H1 (cell line): ENCODE measurements around the gene PPME1. TPM values are rescaled to one million over a fixed set of nuclear protein-coding genes. Genes with fewer than 3 reads are reported as not detected.

ENCODE experiments used
- CTCF ChIA-PET: fragments of 300-600 bp; sonication (Branson Sonifier 250); formaldehyde crosslinking; loops from one replicate; lab custom pipeline; 2021; ENCODE audit not compliant: partially characterized antibody; lab: Charles Lee
- POLR2A ChIA-PET: fragments of 300-600 bp; sonication (Branson Sonifier 250); formaldehyde crosslinking; loops from one replicate; lab custom pipeline; 2021; ENCODE audit warnings: inconsistent platforms; ENCODE audit not compliant: partially characterized antibody; lab: Charles Lee
- DNase-seq, 2 experiments: peaks; one replicate each; pipeline versions ENCODE4 v3.0.0 to v3.0.0-alpha.2; 2010 to 2022; ENCODE audit warnings: low spot score in 2 of 2, low read depth in 1 of 2, mixed read lengths in 1 of 2
- FAIRE-seq: peaks from 2 replicates; lab custom pipeline; 2011; peaks lifted over from hg19 to GRCh38; lab: Jason Lieb, UNC
- H2AFZ ChIP-seq: 2 replicates; pipeline ENCODE4 v1.8.1; 2012; ENCODE audit warnings: low read length, inconsistent platforms
- H2AK5ac ChIP-seq: 2 replicates; pipeline ENCODE4 v1.6.1; 2013; ENCODE audit warnings: low read depth, low read length
- H2BK120ac ChIP-seq: replicated peaks from 2 replicates; pipeline ENCODE3; 2013; ENCODE audit warnings: low read depth, low read length, inconsistent platforms
- H2BK12ac ChIP-seq: 2 replicates; pipeline ENCODE4 v1.6.1; 2013; ENCODE audit warnings: low read depth, low read length
- H2BK15ac ChIP-seq: 2 replicates; pipeline ENCODE4 v1.6.1; 2013; ENCODE audit warnings: low read length
- H2BK20ac ChIP-seq: 2 replicates; pipeline ENCODE4 v1.6.1; 2013; ENCODE audit warnings: low read length
- H2BK5ac ChIP-seq: 2 replicates; pipeline ENCODE4 v1.6.1; 2013; ENCODE audit warnings: low read depth, low read length
- H3K14ac ChIP-seq: 2 replicates; pipeline ENCODE4 v1.6.1; 2013; ENCODE audit warnings: inconsistent platforms; ENCODE audit not compliant: insufficient read length
- H3K18ac ChIP-seq: 2 replicates; pipeline ENCODE4 v1.6.1; 2013; ENCODE audit warnings: low read length; ENCODE audit errors: extremely low read depth
- H3K23ac ChIP-seq: 2 replicates; pipeline ENCODE4 v1.6.1; 2013; ENCODE audit warnings: inconsistent platforms; ENCODE audit not compliant: insufficient read length
- H3K23me2 ChIP-seq: 2 replicates; pipeline ENCODE4 v1.6.1; 2013; ENCODE audit warnings: low read depth, low read length
- H3K27ac ChIP-seq: 2 replicates; pipeline ENCODE4 v1.6.1; 2011; ENCODE audit warnings: low read depth, low read length, inconsistent platforms
- H3K27me3 ChIP-seq, 4 experiments: replicated peaks in 1 of 4; 1 replicate in 1 of 4; 2 replicates in 3 of 4; pipeline versions ENCODE4 v1.6.1 to v1.8.1; 2011 to 2013; ENCODE audit warnings: low read length in 3 of 4, mild to moderate bottlenecking in 3 of 4, inconsistent platforms in 2 of 4, mixed read lengths in 2 of 4, moderate library complexity in 1 of 4; ENCODE audit not compliant: control insufficient read depth in 3 of 4, insufficient read depth in 3 of 4; ENCODE audit errors: extremely low read depth in 1 of 4
- H3K36me3 ChIP-seq, 4 experiments: 2 replicates each; pipeline versions ENCODE4 v1.6.1 to v1.8.1; 2011 to 2013; ENCODE audit warnings: mild to moderate bottlenecking in 4 of 4, low read length in 3 of 4, moderate library complexity in 2 of 4, control low read depth in 1 of 4, inconsistent platforms in 1 of 4; ENCODE audit not compliant: insufficient read depth in 4 of 4, control insufficient read depth in 2 of 4
- H3K4ac ChIP-seq: replicated peaks from 2 replicates; pipeline ENCODE3; 2013; ENCODE audit warnings: low read length, low read depth, mixed read lengths, inconsistent platforms; ENCODE audit not compliant: insufficient read length
- H3K4me1 ChIP-seq, 4 experiments: replicated peaks in 1 of 4; 1 replicate in 1 of 4; 2 replicates in 3 of 4; pipeline versions ENCODE4 v1.6.1 to v1.8.1; 2011 to 2013; ENCODE audit warnings: low read length in 3 of 4, inconsistent platforms in 2 of 4, mixed read lengths in 1 of 4; ENCODE audit not compliant: insufficient read depth in 4 of 4, control insufficient read depth in 3 of 4
- H3K4me2 ChIP-seq, 2 experiments: 2 replicates each; pipeline versions ENCODE4 v1.6.1 to v1.8.1; 2011 to 2013; ENCODE audit warnings: low read depth in 2 of 2, low read length in 2 of 2, control low read depth in 1 of 2, inconsistent platforms in 1 of 2, mild to moderate bottlenecking in 1 of 2; ENCODE audit not compliant: insufficient read depth in 1 of 2
- H3K4me3 ChIP-seq, 4 experiments: fragments of 200-600, 300-600 bp in 1 of 4; sonication (generic), shearing (Covaris generic), sonication (Bioruptor Twin) in 1 of 4; 2 replicates each; pipeline versions ENCODE4 v1.5.1 to v1.8.1; 2011 to 2016; ENCODE audit warnings: low read length in 4 of 4, low read depth in 3 of 4, control low read depth in 2 of 4, inconsistent platforms in 2 of 4, mild to moderate bottlenecking in 2 of 4, mixed read lengths in 1 of 4, moderate library complexity in 1 of 4; ENCODE audit not compliant: insufficient read depth in 2 of 4; ENCODE audit errors: extremely low read depth in 1 of 4
- H3K56ac ChIP-seq: replicated peaks from 2 replicates; pipeline ENCODE3; 2013; ENCODE audit warnings: low read depth, mild to moderate bottlenecking, mixed read lengths, low read length, inconsistent platforms; ENCODE audit not compliant: insufficient read length
- H3K79me1 ChIP-seq: 2 replicates; pipeline ENCODE4 v1.6.1; 2013; ENCODE audit warnings: low read depth, low read length, control low read depth
- H3K79me2 ChIP-seq, 2 experiments: 2 replicates each; pipeline versions ENCODE4 v1.6.1 to v1.8.1; 2012 to 2013; ENCODE audit warnings: low read length in 2 of 2, mild to moderate bottlenecking in 2 of 2, inconsistent platforms in 1 of 2; ENCODE audit not compliant: insufficient read depth in 2 of 2, control insufficient read depth in 1 of 2
- H3K9ac ChIP-seq, 4 experiments: replicated peaks in 1 of 4; 1 replicate in 1 of 4; 2 replicates in 3 of 4; pipeline versions ENCODE4 v1.6.1 to v1.8.1; 2011 to 2013; ENCODE audit warnings: low read depth in 3 of 4, low read length in 3 of 4, control low read depth in 2 of 4, mild to moderate bottlenecking in 2 of 4, moderate library complexity in 2 of 4, inconsistent platforms in 1 of 4; ENCODE audit errors: extremely low read depth in 1 of 4
- H3K9me3 ChIP-seq, 2 experiments: 2 replicates each; pipeline versions ENCODE4 v1.6.1 to v1.8.1; 2012 to 2013; ENCODE audit warnings: mild to moderate bottlenecking in 2 of 2, moderate library complexity in 2 of 2, control low read depth in 1 of 2, inconsistent platforms in 1 of 2, low read depth in 1 of 2, low read length in 1 of 2, mixed read lengths in 1 of 2; ENCODE audit not compliant: insufficient read depth in 2 of 2
- H4K20me1 ChIP-seq, 2 experiments: replicated peaks in 1 of 2; 2 replicates each; pipeline versions ENCODE3 to v1.8.1; 2011 to 2013; ENCODE audit warnings: inconsistent platforms in 2 of 2, low read length in 2 of 2, mild to moderate bottlenecking in 1 of 2; ENCODE audit not compliant: insufficient read depth in 2 of 2, control insufficient read depth in 1 of 2
- H4K5ac ChIP-seq: 2 replicates; pipeline ENCODE4 v1.6.1; 2013; ENCODE audit warnings: low read length, low read depth, mixed read lengths, inconsistent platforms; ENCODE audit not compliant: insufficient read length
- H4K8ac ChIP-seq: 2 replicates; pipeline ENCODE4 v1.8.0; 2013; ENCODE audit warnings: mild to moderate bottlenecking, moderate library complexity, low read length, inconsistent platforms; ENCODE audit not compliant: insufficient read depth; ENCODE audit errors: extremely low read depth
- H4K91ac ChIP-seq: replicated peaks from 2 replicates; pipeline ENCODE3; 2013; ENCODE audit warnings: low read length, mixed read lengths, inconsistent platforms; ENCODE audit not compliant: insufficient read length
- GABPA ChIP-seq: IDR thresholded peaks from 2 replicates; pipeline ENCODE4 v1.6.1; 2011; ENCODE audit warnings: mild to moderate bottlenecking, low read length, moderate library complexity, borderline replicate concordance; ENCODE audit not compliant: insufficient read depth
- KDM4A ChIP-seq: IDR thresholded peaks from one replicate; pipeline ENCODE4 v1.7.1; 2012; ENCODE audit warnings: low read depth, mild to moderate bottlenecking, moderate library complexity, low read length, inconsistent platforms; ENCODE audit not compliant: severe bottlenecking
- PHF8 ChIP-seq: fragments of 200-600 bp; sonication (generic); conservative IDR thresholded peaks from 2 replicates; pipeline ENCODE4 v1.7.1; 2012; ENCODE audit warnings: low read depth, mild to moderate bottlenecking, inconsistent platforms, low read length, moderate library complexity
- POU5F1 ChIP-seq: IDR thresholded peaks from 2 replicates; pipeline ENCODE4 v1.6.1; 2011; ENCODE audit warnings: low read depth, mild to moderate bottlenecking, low read length, moderate library complexity
- RXRA ChIP-seq: IDR thresholded peaks from 2 replicates; pipeline ENCODE4 v1.6.1; 2011; ENCODE audit warnings: low read depth, mild to moderate bottlenecking, low read length, moderate library complexity; ENCODE audit not compliant: insufficient read depth
- SRF ChIP-seq: IDR thresholded peaks from 2 replicates; pipeline ENCODE4 v1.6.1; 2011; ENCODE audit warnings: mild to moderate bottlenecking, low read depth, low read length, moderate library complexity
- TBP ChIP-seq: IDR thresholded peaks from 2 replicates; pipeline ENCODE4 v1.6.1; 2011; ENCODE audit warnings: low read depth, low read length, improper control_type of control experiment
- WGBS, 2 experiments: shearing (Covaris generic) in 1 of 2; methylation state at CpG; one replicate each; pipeline versions ENCODE4 v1.1.6 to v1.1.7; 2013 to 2015; ENCODE audit warnings: low lambda C conversion rate in 2 of 2, mixed read lengths in 2 of 2, inconsistent platforms in 1 of 2, low coverage in 1 of 2, missing lambda C conversion rate in 1 of 2; ENCODE audit not compliant: insufficient replicate concordance in 2 of 2, insufficient coverage in 1 of 2, insufficient read length in 1 of 2; ENCODE audit errors: extremely low coverage in 1 of 2, missing lambda C conversion rate in 1 of 2; 5-methylcytosine and 5-hydroxymethylcytosine counted together
- polyA plus RNA-seq, 7 experiments: library from polyadenylated mRNA; depleted of rRNA in 3 of 7; stranded (reverse) in 5 of 7; unstranded in 2 of 7; fragments of >200 nt in 5 of 7; fragments of 200-250 nt in 2 of 7; gene quantifications; 1 replicate in 5 of 7; 2 replicates in 1 of 7; 4 replicates in 1 of 7; pipeline versions ENCODE4 v1.2.1 to v1.2.3, GENCODE V29; 2011 to 2013; ENCODE audit warnings: missing spikeins in 2 of 7, mixed read lengths in 2 of 7
- total RNA-seq: library from RNA; stranded (reverse); fragmentation: NEBNext Ultra II Directional; extraction: Animal tissue kit (Norgen Biotek cat#: 25700); gene quantifications from 2 replicates; pipeline ENCODE4 v1.2.1, GENCODE V29; 2021
- TF ChIP-seq, protein P1 (sequence below): IDR thresholded peaks from 2 replicates; pipeline ENCODE4 v1.6.1; 2012; ENCODE audit warnings: inconsistent platforms
- TF ChIP-seq, protein P2 (sequence below): IDR thresholded peaks from 2 replicates; pipeline ENCODE4 v1.6.1; 2011; ENCODE audit warnings: low read length, improper control_type of control experiment

Gene PPME1
- total and polyA plus RNA-seq, 2 of the 8 experiments (the other 6 are each of a cell fraction or from before 2014, with no cell fraction given) = 55.1 to 64.5 TPM

DNA sequence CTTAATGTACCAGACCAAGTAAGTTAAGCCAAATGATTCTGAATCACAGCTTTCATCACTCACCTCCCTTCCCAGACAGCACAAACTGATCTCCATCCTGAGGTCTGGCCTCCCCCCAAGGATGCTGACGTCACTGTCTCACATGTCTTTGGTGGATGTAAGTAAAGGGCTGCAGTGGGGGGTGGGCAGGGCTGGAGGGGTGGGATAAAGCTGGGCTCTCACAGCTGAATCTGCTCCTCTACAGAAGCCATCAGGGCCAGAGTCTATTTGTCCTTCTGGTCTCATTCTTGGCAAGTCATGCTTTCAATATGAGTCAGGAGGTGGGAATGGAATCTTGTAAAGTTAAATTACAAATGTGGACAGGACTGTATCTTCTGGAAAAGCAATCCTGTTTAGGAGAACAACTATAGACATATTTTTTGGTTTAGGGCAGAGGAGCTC, 107.7 kb downstream of the PPME1 start:
- Histone ChIP-seq H3K27ac (no peak overlapping the region), H3K36me3 (no peaks in the 10 kb centered on the region), H2BK12ac (no peak overlapping the region), H3K79me1 (no peaks in the 10 kb centered on the region), H3K23me2 (no peaks in the 10 kb centered on the region), H4K5ac (no peak overlapping the region), H3K4me2 (no peak overlapping the region), H3K4me1 (no peaks in the 10 kb centered on the region), H3K27me3 (no peaks in the 10 kb centered on the region), H2BK20ac (no peak overlapping the region), H3K4me3 (no peak overlapping the region), H4K20me1 (no peaks in the 10 kb centered on the region), H3K56ac (no peak overlapping the region), H3K9me3 (no peaks in the 10 kb centered on the region), H3K79me2 (no peaks in the 10 kb centered on the region), H2BK120ac (no peak overlapping the region), H3K14ac (no peak overlapping the region), H3K4ac (no peak overlapping the region), H4K91ac (no peak overlapping the region), H4K8ac (no peak overlapping the region), H3K23ac (no peak overlapping the region), H2AFZ (no peak overlapping the region), H3K9ac (no peak overlapping the region), H2AK5ac (no peak overlapping the region), H2BK5ac (no peak overlapping the region), H3K18ac (no peak overlapping the region), H2BK15ac (no peak overlapping the region)
- CTCF ChIA-PET = interaction anchor here (0.6 to 1.8 kb wide), 5 partner anchors 9 to 415 kb away, joined by 3 to 6 read pairs (median 4); no protein-coding TSS in a partner anchor
- TF ChIP-seq KDM4A (no peak), SRF (no peak), PHF8 (no peak), TBP (no peak), POU5F1 (no peak), RXRA (no peak), GABPA (no peak)
- TF ChIP-seq, protein P1, sequence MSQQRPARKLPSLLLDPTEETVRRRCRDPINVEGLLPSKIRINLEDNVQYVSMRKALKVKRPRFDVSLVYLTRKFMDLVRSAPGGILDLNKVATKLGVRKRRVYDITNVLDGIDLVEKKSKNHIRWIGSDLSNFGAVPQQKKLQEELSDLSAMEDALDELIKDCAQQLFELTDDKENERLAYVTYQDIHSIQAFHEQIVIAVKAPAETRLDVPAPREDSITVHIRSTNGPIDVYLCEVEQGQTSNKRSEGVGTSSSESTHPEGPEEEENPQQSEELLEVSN = no peak
- TF ChIP-seq, protein P2, sequence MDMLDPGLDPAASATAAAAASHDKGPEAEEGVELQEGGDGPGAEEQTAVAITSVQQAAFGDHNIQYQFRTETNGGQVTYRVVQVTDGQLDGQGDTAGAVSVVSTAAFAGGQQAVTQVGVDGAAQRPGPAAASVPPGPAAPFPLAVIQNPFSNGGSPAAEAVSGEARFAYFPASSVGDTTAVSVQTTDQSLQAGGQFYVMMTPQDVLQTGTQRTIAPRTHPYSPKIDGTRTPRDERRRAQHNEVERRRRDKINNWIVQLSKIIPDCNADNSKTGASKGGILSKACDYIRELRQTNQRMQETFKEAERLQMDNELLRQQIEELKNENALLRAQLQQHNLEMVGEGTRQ = no peak
- DNase-seq = no peak
- WGBS, 2 experiments = 75% methylated on average over 1 of the region's 1 CpG; no CpG with 5 or more reads in 1 of the 2 experiments
- no peak for FAIRE-seq
- POLR2A ChIA-PET = no interaction called here
